H1 (cell line): Measurements from ENCODE around the gene ABCC2. TPM values are rescaled to one million over a fixed set of nuclear protein-coding genes. Genes with fewer than 3 reads are reported as not detected.

Experiments
- CTCF ChIA-PET: fragments of 300-600 bp; sonication (Branson Sonifier 250); formaldehyde crosslinking; loops from one replicate; lab custom pipeline; 2021; ENCODE audit not compliant: partially characterized antibody; lab: Charles Lee
- POLR2A ChIA-PET: fragments of 300-600 bp; sonication (Branson Sonifier 250); formaldehyde crosslinking; loops from one replicate; lab custom pipeline; 2021; ENCODE audit warnings: inconsistent platforms; ENCODE audit not compliant: partially characterized antibody; lab: Charles Lee
- DNase-seq, 2 experiments: peaks; one replicate each; pipeline versions ENCODE4 v3.0.0 to v3.0.0-alpha.2; 2010 to 2022; ENCODE audit warnings: low spot score in 2 of 2, low read depth in 1 of 2, mixed read lengths in 1 of 2
- FAIRE-seq: peaks from 2 replicates; lab custom pipeline; 2011; peaks lifted over from hg19 to GRCh38; lab: Jason Lieb, UNC
- H2AFZ ChIP-seq: 2 replicates; pipeline ENCODE4 v1.8.1; 2012; ENCODE audit warnings: low read length, inconsistent platforms
- H2AK5ac ChIP-seq: 2 replicates; pipeline ENCODE4 v1.6.1; 2013; ENCODE audit warnings: low read depth, low read length
- H2BK120ac ChIP-seq: replicated peaks from 2 replicates; pipeline ENCODE3; 2013; ENCODE audit warnings: low read depth, low read length, inconsistent platforms
- H2BK12ac ChIP-seq: 2 replicates; pipeline ENCODE4 v1.6.1; 2013; ENCODE audit warnings: low read depth, low read length
- H2BK15ac ChIP-seq: 2 replicates; pipeline ENCODE4 v1.6.1; 2013; ENCODE audit warnings: low read length
- H2BK20ac ChIP-seq: 2 replicates; pipeline ENCODE4 v1.6.1; 2013; ENCODE audit warnings: low read length
- H2BK5ac ChIP-seq: 2 replicates; pipeline ENCODE4 v1.6.1; 2013; ENCODE audit warnings: low read depth, low read length
- H3K14ac ChIP-seq: 2 replicates; pipeline ENCODE4 v1.6.1; 2013; ENCODE audit warnings: inconsistent platforms; ENCODE audit not compliant: insufficient read length
- H3K18ac ChIP-seq: 2 replicates; pipeline ENCODE4 v1.6.1; 2013; ENCODE audit warnings: low read length; ENCODE audit errors: extremely low read depth
- H3K23ac ChIP-seq: 2 replicates; pipeline ENCODE4 v1.6.1; 2013; ENCODE audit warnings: inconsistent platforms; ENCODE audit not compliant: insufficient read length
- H3K23me2 ChIP-seq: 2 replicates; pipeline ENCODE4 v1.6.1; 2013; ENCODE audit warnings: low read depth, low read length
- H3K27ac ChIP-seq: 2 replicates; pipeline ENCODE4 v1.6.1; 2011; ENCODE audit warnings: low read depth, low read length, inconsistent platforms
- H3K27me3 ChIP-seq, 4 experiments: replicated peaks in 1 of 4; 1 replicate in 1 of 4; 2 replicates in 3 of 4; pipeline versions ENCODE4 v1.6.1 to v1.8.1; 2011 to 2013; ENCODE audit warnings: low read length in 3 of 4, mild to moderate bottlenecking in 3 of 4, inconsistent platforms in 2 of 4, mixed read lengths in 2 of 4, moderate library complexity in 1 of 4; ENCODE audit not compliant: control insufficient read depth in 3 of 4, insufficient read depth in 3 of 4; ENCODE audit errors: extremely low read depth in 1 of 4
- H3K36me3 ChIP-seq, 4 experiments: 2 replicates each; pipeline versions ENCODE4 v1.6.1 to v1.8.1; 2011 to 2013; ENCODE audit warnings: mild to moderate bottlenecking in 4 of 4, low read length in 3 of 4, moderate library complexity in 2 of 4, control low read depth in 1 of 4, inconsistent platforms in 1 of 4; ENCODE audit not compliant: insufficient read depth in 4 of 4, control insufficient read depth in 2 of 4
- H3K4ac ChIP-seq: replicated peaks from 2 replicates; pipeline ENCODE3; 2013; ENCODE audit warnings: low read length, low read depth, mixed read lengths, inconsistent platforms; ENCODE audit not compliant: insufficient read length
- H3K4me1 ChIP-seq, 4 experiments: replicated peaks in 1 of 4; 1 replicate in 1 of 4; 2 replicates in 3 of 4; pipeline versions ENCODE4 v1.6.1 to v1.8.1; 2011 to 2013; ENCODE audit warnings: low read length in 3 of 4, inconsistent platforms in 2 of 4, mixed read lengths in 1 of 4; ENCODE audit not compliant: insufficient read depth in 4 of 4, control insufficient read depth in 3 of 4
- H3K4me2 ChIP-seq, 2 experiments: 2 replicates each; pipeline versions ENCODE4 v1.6.1 to v1.8.1; 2011 to 2013; ENCODE audit warnings: low read depth in 2 of 2, low read length in 2 of 2, control low read depth in 1 of 2, inconsistent platforms in 1 of 2, mild to moderate bottlenecking in 1 of 2; ENCODE audit not compliant: insufficient read depth in 1 of 2
- H3K4me3 ChIP-seq, 4 experiments: fragments of 200-600, 300-600 bp in 1 of 4; sonication (generic), shearing (Covaris generic), sonication (Bioruptor Twin) in 1 of 4; 2 replicates each; pipeline versions ENCODE4 v1.5.1 to v1.8.1; 2011 to 2016; ENCODE audit warnings: low read length in 4 of 4, low read depth in 3 of 4, control low read depth in 2 of 4, inconsistent platforms in 2 of 4, mild to moderate bottlenecking in 2 of 4, mixed read lengths in 1 of 4, moderate library complexity in 1 of 4; ENCODE audit not compliant: insufficient read depth in 2 of 4; ENCODE audit errors: extremely low read depth in 1 of 4
- H3K56ac ChIP-seq: replicated peaks from 2 replicates; pipeline ENCODE3; 2013; ENCODE audit warnings: low read depth, mild to moderate bottlenecking, mixed read lengths, low read length, inconsistent platforms; ENCODE audit not compliant: insufficient read length
- H3K79me1 ChIP-seq: 2 replicates; pipeline ENCODE4 v1.6.1; 2013; ENCODE audit warnings: low read depth, low read length, control low read depth
- H3K79me2 ChIP-seq, 2 experiments: 2 replicates each; pipeline versions ENCODE4 v1.6.1 to v1.8.1; 2012 to 2013; ENCODE audit warnings: low read length in 2 of 2, mild to moderate bottlenecking in 2 of 2, inconsistent platforms in 1 of 2; ENCODE audit not compliant: insufficient read depth in 2 of 2, control insufficient read depth in 1 of 2
- H3K9ac ChIP-seq, 4 experiments: replicated peaks in 1 of 4; 1 replicate in 1 of 4; 2 replicates in 3 of 4; pipeline versions ENCODE4 v1.6.1 to v1.8.1; 2011 to 2013; ENCODE audit warnings: low read depth in 3 of 4, low read length in 3 of 4, control low read depth in 2 of 4, mild to moderate bottlenecking in 2 of 4, moderate library complexity in 2 of 4, inconsistent platforms in 1 of 4; ENCODE audit errors: extremely low read depth in 1 of 4
- H3K9me3 ChIP-seq, 2 experiments: 2 replicates each; pipeline versions ENCODE4 v1.6.1 to v1.8.1; 2012 to 2013; ENCODE audit warnings: mild to moderate bottlenecking in 2 of 2, moderate library complexity in 2 of 2, control low read depth in 1 of 2, inconsistent platforms in 1 of 2, low read depth in 1 of 2, low read length in 1 of 2, mixed read lengths in 1 of 2; ENCODE audit not compliant: insufficient read depth in 2 of 2
- H4K20me1 ChIP-seq, 2 experiments: replicated peaks in 1 of 2; 2 replicates each; pipeline versions ENCODE3 to v1.8.1; 2011 to 2013; ENCODE audit warnings: inconsistent platforms in 2 of 2, low read length in 2 of 2, mild to moderate bottlenecking in 1 of 2; ENCODE audit not compliant: insufficient read depth in 2 of 2, control insufficient read depth in 1 of 2
- H4K5ac ChIP-seq: 2 replicates; pipeline ENCODE4 v1.6.1; 2013; ENCODE audit warnings: low read length, low read depth, mixed read lengths, inconsistent platforms; ENCODE audit not compliant: insufficient read length
- H4K8ac ChIP-seq: 2 replicates; pipeline ENCODE4 v1.8.0; 2013; ENCODE audit warnings: mild to moderate bottlenecking, moderate library complexity, low read length, inconsistent platforms; ENCODE audit not compliant: insufficient read depth; ENCODE audit errors: extremely low read depth
- H4K91ac ChIP-seq: replicated peaks from 2 replicates; pipeline ENCODE3; 2013; ENCODE audit warnings: low read length, mixed read lengths, inconsistent platforms; ENCODE audit not compliant: insufficient read length
- ASH2L ChIP-seq: fragments of 200-600, 300-600 bp; sonication (generic); IDR thresholded peaks from one replicate; pipeline ENCODE4 v1.7.1; 2017; ENCODE audit warnings: low read length
- BACH1 ChIP-seq: IDR thresholded peaks from 2 replicates; pipeline ENCODE4 v1.6.1; 2012; ENCODE audit warnings: low read length, improper control_type of control experiment
- BRCA1 ChIP-seq: IDR thresholded peaks from 2 replicates; pipeline ENCODE4 v1.6.1; 2012; ENCODE audit warnings: low read depth, low read length, improper control_type of control experiment
- FOSL1 ChIP-seq: IDR thresholded peaks from 2 replicates; pipeline ENCODE4 v1.6.1; 2011; ENCODE audit warnings: mild to moderate bottlenecking, low read depth, low read length, moderate library complexity; ENCODE audit not compliant: insufficient read depth
- HDAC2 ChIP-seq, 2 experiments: fragments of 300-600 bp in 1 of 2; sonication (generic) in 1 of 2; IDR thresholded peaks; 2 replicates each; pipeline ENCODE4 v1.6.1; 2011 to 2012; ENCODE audit warnings: low read depth in 2 of 2, low read length in 2 of 2, mild to moderate bottlenecking in 2 of 2, moderate library complexity in 2 of 2, borderline replicate concordance in 1 of 2, inconsistent platforms in 1 of 2
- TBP ChIP-seq: IDR thresholded peaks from 2 replicates; pipeline ENCODE4 v1.6.1; 2011; ENCODE audit warnings: low read depth, low read length, improper control_type of control experiment
- TEAD4 ChIP-seq: IDR thresholded peaks from 2 replicates; pipeline ENCODE4 v1.6.1; 2012; ENCODE audit warnings: low read depth, low read length, inconsistent platforms, mixed read lengths
- ZNF274 ChIP-seq: IDR thresholded peaks from 2 replicates; pipeline ENCODE4 v1.7.0; 2012; ENCODE audit warnings: low read length, borderline replicate concordance; ENCODE audit errors: extremely low read depth
- WGBS, 2 experiments: shearing (Covaris generic) in 1 of 2; methylation state at CpG; one replicate each; pipeline versions ENCODE4 v1.1.6 to v1.1.7; 2013 to 2015; ENCODE audit warnings: low lambda C conversion rate in 2 of 2, mixed read lengths in 2 of 2, inconsistent platforms in 1 of 2, low coverage in 1 of 2, missing lambda C conversion rate in 1 of 2; ENCODE audit not compliant: insufficient replicate concordance in 2 of 2, insufficient coverage in 1 of 2, insufficient read length in 1 of 2; ENCODE audit errors: extremely low coverage in 1 of 2, missing lambda C conversion rate in 1 of 2; 5-methylcytosine and 5-hydroxymethylcytosine counted together
- polyA plus RNA-seq, 7 experiments: library from polyadenylated mRNA; depleted of rRNA in 3 of 7; stranded (reverse) in 5 of 7; unstranded in 2 of 7; fragments of >200 nt in 5 of 7; fragments of 200-250 nt in 2 of 7; gene quantifications; 1 replicate in 5 of 7; 2 replicates in 1 of 7; 4 replicates in 1 of 7; pipeline versions ENCODE4 v1.2.1 to v1.2.3, GENCODE V29; 2011 to 2013; ENCODE audit warnings: missing spikeins in 2 of 7, mixed read lengths in 2 of 7
- total RNA-seq: library from RNA; stranded (reverse); fragmentation: NEBNext Ultra II Directional; extraction: Animal tissue kit (Norgen Biotek cat#: 25700); gene quantifications from 2 replicates; pipeline ENCODE4 v1.2.1, GENCODE V29; 2021

ABCC2 gene
- total and polyA plus RNA-seq, 2 of the 8 experiments (the other 6 are each of a cell fraction or from before 2014, with no cell fraction given): 0.74 to 1.1 TPM

- DNase-seq: no peak
- Histone ChIP-seq H2AK5ac (no peak overlapping the region), H3K79me1 (no peaks in the 10 kb centered on the region), H3K4me2 (no peak overlapping the region), H2BK20ac (no peak overlapping the region), H3K23ac (no peak overlapping the region), H3K56ac (no peak overlapping the region), H2BK120ac (no peak overlapping the region), H4K91ac (no peak overlapping the region)
- 90% methylated on average over 1 of the region's 1 CpG; no CpG with 5 or more reads in 1 of the 2 experiments for WGBS, 2 experiments
- TF ChIP-seq BRCA1 (no peak), TBP (no peak), TEAD4 (no peak), ZNF274 (no peak), BACH1 (no peak), ASH2L (no peak), FOSL1 (no peak), HDAC2 (IDR thresholded peaks at IDR 0.05; ENCODE audit: borderline replicate concordance in 1 of 2, low read depth in 2 of 2, low read length in 2 of 2) (no peak)
- TF ChIP-seq, all 59 proteins: peak for 0
- H2BK12ac ChIP-seq: no peak overlapping the region
- no peaks in the 10 kb centered on the region; a peak in 1 of 7 replicates for H3K27me3 ChIP-seq
- H3K23me2 ChIP-seq: no peaks in the 10 kb centered on the region
- H3K18ac ChIP-seq: no peak overlapping the region
- no peak overlapping the region for H4K5ac ChIP-seq
- POLR2A ChIA-PET: no interaction called here
- H2BK5ac ChIP-seq: no peak overlapping the region
- H3K79me2 ChIP-seq: no peaks in the 10 kb centered on the region
- no peaks in the 10 kb centered on the region for H3K36me3 ChIP-seq
- no peak overlapping the region for H4K8ac ChIP-seq
- no peak overlapping the region for H3K4me3 ChIP-seq
- H3K4ac ChIP-seq: no peak overlapping the region
- no peak overlapping the region for H3K27ac ChIP-seq
- FAIRE-seq: no peak
- no peaks in the 10 kb centered on the region for H4K20me1 ChIP-seq
- H3K4me1 ChIP-seq: peaks cover 0 to 7% (median 1%) of the 10 kb centered on the region in 4 experiments; a peak in 1 of 7 replicates
- no peak overlapping the region for H2AFZ ChIP-seq
- no peak overlapping the region for H2BK15ac ChIP-seq
- CTCF ChIA-PET: interaction anchor here (0.6 to 1.0 kb wide), 2 partner anchors 21 to 175 kb away, joined by 3 to 4 read pairs; no protein-coding TSS in a partner anchor
- H3K9me3 ChIP-seq: no peaks in the 10 kb centered on the region
- no peak overlapping the region for H3K14ac ChIP-seq
- no peak overlapping the region for H3K9ac ChIP-seq
Measured at GRCh38 chr10:99777918-99778714, 4.3 kb upstream of the ABCC2 start.
